ENCODE results near the gene SP3. TPM values are rescaled to one million over a fixed set of nuclear protein-coding genes. Genes with fewer than 3 reads are reported as not detected.

SP3 gene
- total and polyA plus RNA-seq, 2 of the 8 experiments (the other 6 are each of a cell fraction or from before 2014, with no cell fraction given): 31.0 to 92.1 TPM

DNA sequence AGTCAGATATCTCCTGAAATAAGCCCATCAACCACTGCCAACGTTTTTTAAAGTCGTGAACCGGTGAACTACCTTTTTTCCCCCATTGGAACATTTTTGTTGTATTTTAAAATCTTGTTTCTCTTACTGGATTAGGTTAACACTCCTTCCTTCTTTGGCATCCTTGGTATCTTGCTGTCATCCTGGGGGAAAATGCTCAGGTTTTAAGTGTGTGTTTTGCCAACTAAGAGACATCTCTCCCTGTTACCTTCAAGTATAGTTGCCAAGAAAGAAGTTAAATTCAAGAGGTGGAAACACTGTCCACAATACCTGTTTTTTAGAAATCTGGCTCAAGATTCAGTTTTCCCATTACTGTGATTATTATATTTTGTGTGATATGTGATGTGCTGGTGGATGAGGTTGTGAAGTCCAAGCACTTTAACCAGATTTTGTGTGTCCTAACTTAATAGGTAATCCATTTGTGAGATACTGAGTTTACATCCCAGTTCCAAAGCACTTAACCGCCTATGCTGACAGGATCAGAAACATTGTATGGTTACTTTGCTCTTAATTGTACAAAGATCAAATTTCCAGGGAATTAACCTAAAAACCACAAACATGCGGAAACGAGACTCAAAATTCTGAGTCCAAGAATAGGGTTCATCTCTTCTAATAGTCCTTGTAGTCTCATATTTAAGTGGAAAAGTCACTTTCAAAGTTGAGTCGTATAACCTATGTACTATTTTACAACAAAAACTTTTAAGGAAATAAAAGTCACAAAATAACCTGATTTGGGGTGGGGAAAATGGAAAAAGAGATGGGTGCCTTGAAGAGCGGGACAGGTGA lies 1.3 kb upstream of the SP3 start (continued):
- no peak for TF ChIP-seq TBP (IDR thresholded peaks at IDR 0.05; ENCODE audit: low read depth, low read length)

Measured in H1 (cell line).